SU-DHL-6 (cell line): ENCODE data around the gene ADGRB3.

Experiments used
- H2AFZ ChIP-seq: fragments of 200-600 bp; sonication (generic); 2 replicates; pipeline ENCODE4 v1.6.1; 2014; ENCODE audit warnings: low read depth, mild to moderate bottlenecking, moderate library complexity, mixed read lengths, antibody characterized with exemption, low read length; ENCODE audit not compliant: severe bottlenecking
- H3F3A ChIP-seq: fragments of 200-600 bp; shearing (Covaris generic); 2 replicates; pipeline ENCODE4 v1.6.0; 2016; ENCODE audit warnings: antibody characterized with exemption, mild to moderate bottlenecking; ENCODE audit not compliant: insufficient read depth
- H3K27ac ChIP-seq: fragments of 200-600 bp; sonication (generic); 2 replicates; pipeline ENCODE4 v1.5.1; 2016; ENCODE audit warnings: low read depth, mild to moderate bottlenecking, low read length, moderate library complexity, mixed read lengths
- H3K27me3 ChIP-seq: fragments of 200-600 bp; sonication (generic), shearing (Covaris generic); 2 replicates; pipeline ENCODE4 v1.6.0; 2014; ENCODE audit warnings: mild to moderate bottlenecking, low read length
- H3K36me3 ChIP-seq: fragments of 200-600 bp; sonication (generic); 2 replicates; pipeline ENCODE4 v1.6.1; 2014; ENCODE audit warnings: mild to moderate bottlenecking, low read length, mixed read lengths
- H3K4me2 ChIP-seq: fragments of 300-600, 200-600 bp; shearing (Covaris generic), sonication (generic); 2 replicates; pipeline ENCODE4 v1.6.0; 2014; ENCODE audit warnings: low read length, low read depth, mild to moderate bottlenecking; ENCODE audit not compliant: poor library complexity, severe bottlenecking
- H3K4me3 ChIP-seq: fragments of 200-600 bp; sonication (generic); 2 replicates; pipeline ENCODE4 v1.5.1; 2014; ENCODE audit warnings: antibody characterized with exemption, low read length, mild to moderate bottlenecking, mixed read lengths; ENCODE audit not compliant: insufficient read depth, poor library complexity, severe bottlenecking
- H3K79me2 ChIP-seq: fragments of 200-600 bp; sonication (generic); 2 replicates; pipeline ENCODE4 v1.6.1; 2014; ENCODE audit warnings: mild to moderate bottlenecking, low read length, moderate library complexity; ENCODE audit not compliant: insufficient read depth
- H3K9ac ChIP-seq: fragments of 200-600 bp; sonication (generic); 2 replicates; pipeline ENCODE4 v1.7.0; 2014; ENCODE audit warnings: mild to moderate bottlenecking, low read length
- H3K9me2 ChIP-seq: fragments of 200-600 bp; sonication (generic); replicated peaks from 2 replicates; pipeline ENCODE4 v1.6.1; 2014; ENCODE audit warnings: low read length; ENCODE audit not compliant: insufficient read depth
- H3K9me3 ChIP-seq: fragments of 200-600 bp; sonication (generic); 2 replicates; pipeline ENCODE4 v1.6.1; 2014; ENCODE audit warnings: low read length, mixed read lengths; ENCODE audit not compliant: insufficient read depth
- H4K20me1 ChIP-seq: fragments of 200-600 bp; sonication (generic); 2 replicates; pipeline ENCODE4 v1.6.1; 2014; ENCODE audit warnings: low read depth, mild to moderate bottlenecking, antibody characterized with exemption, low read length, moderate library complexity, mixed read lengths
- EZH2phosphoT487 ChIP-seq: fragments of 200-600 bp; sonication (generic), shearing (Covaris generic); conservative IDR thresholded peaks from 2 replicates; pipeline ENCODE4 v1.6.1; 2018; ENCODE audit warnings: mild to moderate bottlenecking, antibody characterized with exemption, low read length, moderate library complexity, mixed read lengths
- TF ChIP-seq, protein P1 (sequence below): fragments of 200-600 bp; sonication (generic); IDR thresholded peaks from one replicate; pipeline ENCODE4 v1.5.1; 2017; ENCODE audit warnings: antibody characterized with exemption, mild to moderate bottlenecking, low read length, moderate library complexity; ENCODE audit not compliant: insufficient read depth, poor library complexity, severe bottlenecking

The ADGRB3 gene

DNA sequence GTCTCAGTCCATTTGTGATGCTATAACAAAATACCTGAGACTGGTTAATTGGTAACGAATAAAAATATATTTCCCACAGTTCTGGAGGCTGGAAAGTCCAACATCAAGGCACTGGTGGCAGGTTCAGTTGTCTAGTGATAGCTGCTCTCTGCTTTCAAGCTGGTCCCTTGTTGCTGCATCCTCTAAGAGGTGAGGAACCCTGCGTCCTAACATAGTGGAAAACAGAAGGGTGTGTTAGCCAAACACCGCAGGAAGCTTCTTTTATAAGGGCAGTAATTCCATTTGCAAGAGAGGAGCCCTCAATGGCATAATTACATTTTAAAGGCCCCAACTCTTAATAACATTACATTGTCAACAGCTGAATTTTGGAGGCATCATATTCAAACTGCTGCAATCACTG is 372.7 kb downstream of the ADGRB3 start:
- Histone ChIP-seq H3K4me2 (no peak overlapping the region), H3K9ac (no peak overlapping the region)

DNA sequence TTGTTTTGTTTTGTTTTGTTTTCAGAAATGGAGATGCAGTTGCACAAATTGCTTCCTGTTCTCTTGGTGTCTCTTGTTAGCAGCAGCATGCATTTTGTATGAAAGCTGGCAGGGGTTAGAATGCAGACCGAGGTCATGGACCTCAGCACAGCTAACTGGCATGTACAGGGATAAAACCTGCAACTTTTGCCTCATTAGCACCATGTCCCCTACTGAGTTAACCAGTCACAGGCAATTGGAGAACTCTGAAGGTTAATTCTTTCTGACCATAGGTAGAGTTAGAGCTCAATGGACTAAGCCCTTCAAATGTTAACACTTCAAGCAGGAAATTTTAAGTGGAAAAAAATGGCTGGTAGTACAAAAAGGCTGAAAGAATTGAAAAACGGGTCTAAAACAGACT is 377.1 kb downstream of the ADGRB3 start:
- Histone ChIP-seq H3K36me3 (no peaks in the 10 kb centered on the region), H2AFZ (no peak overlapping the region), H3K27me3 (no peaks in the 10 kb centered on the region), H3K9ac (no peak overlapping the region), H3K9me3 (no peaks in the 10 kb centered on the region), H3K4me3 (no peak overlapping the region), H3K79me2 (no peaks in the 10 kb centered on the region), H3K27ac (no peak overlapping the region), H3K4me2 (no peak overlapping the region), H3K9me2 (no peaks in the 10 kb centered on the region), H3F3A (no peaks in the 10 kb centered on the region), H4K20me1 (no peaks in the 10 kb centered on the region)
- no peak for TF ChIP-seq EZH2phosphoT487
- TF ChIP-seq, protein P1, sequence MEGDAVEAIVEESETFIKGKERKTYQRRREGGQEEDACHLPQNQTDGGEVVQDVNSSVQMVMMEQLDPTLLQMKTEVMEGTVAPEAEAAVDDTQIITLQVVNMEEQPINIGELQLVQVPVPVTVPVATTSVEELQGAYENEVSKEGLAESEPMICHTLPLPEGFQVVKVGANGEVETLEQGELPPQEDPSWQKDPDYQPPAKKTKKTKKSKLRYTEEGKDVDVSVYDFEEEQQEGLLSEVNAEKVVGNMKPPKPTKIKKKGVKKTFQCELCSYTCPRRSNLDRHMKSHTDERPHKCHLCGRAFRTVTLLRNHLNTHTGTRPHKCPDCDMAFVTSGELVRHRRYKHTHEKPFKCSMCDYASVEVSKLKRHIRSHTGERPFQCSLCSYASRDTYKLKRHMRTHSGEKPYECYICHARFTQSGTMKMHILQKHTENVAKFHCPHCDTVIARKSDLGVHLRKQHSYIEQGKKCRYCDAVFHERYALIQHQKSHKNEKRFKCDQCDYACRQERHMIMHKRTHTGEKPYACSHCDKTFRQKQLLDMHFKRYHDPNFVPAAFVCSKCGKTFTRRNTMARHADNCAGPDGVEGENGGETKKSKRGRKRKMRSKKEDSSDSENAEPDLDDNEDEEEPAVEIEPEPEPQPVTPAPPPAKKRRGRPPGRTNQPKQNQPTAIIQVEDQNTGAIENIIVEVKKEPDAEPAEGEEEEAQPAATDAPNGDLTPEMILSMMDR = no peak

More for the DNA sequence above, 372.7 kb downstream of the ADGRB3 start:
- H3K9me3 ChIP-seq = no peaks in the 10 kb centered on the region
- no peak overlapping the region for H3K4me3 ChIP-seq
- H3K9me2 ChIP-seq = no peaks in the 10 kb centered on the region
- no peaks in the 10 kb centered on the region for H3K27me3 ChIP-seq
- H3K79me2 ChIP-seq = no peaks in the 10 kb centered on the region
- no peaks in the 10 kb centered on the region for H3F3A ChIP-seq
- H3K36me3 ChIP-seq = no peaks in the 10 kb centered on the region
- no peak overlapping the region for H2AFZ ChIP-seq
- H4K20me1 ChIP-seq = no peaks in the 10 kb centered on the region
- TF ChIP-seq, protein P1 = no peak
- no peak for TF ChIP-seq EZH2phosphoT487
- no peak overlapping the region for H3K27ac ChIP-seq

DNA sequence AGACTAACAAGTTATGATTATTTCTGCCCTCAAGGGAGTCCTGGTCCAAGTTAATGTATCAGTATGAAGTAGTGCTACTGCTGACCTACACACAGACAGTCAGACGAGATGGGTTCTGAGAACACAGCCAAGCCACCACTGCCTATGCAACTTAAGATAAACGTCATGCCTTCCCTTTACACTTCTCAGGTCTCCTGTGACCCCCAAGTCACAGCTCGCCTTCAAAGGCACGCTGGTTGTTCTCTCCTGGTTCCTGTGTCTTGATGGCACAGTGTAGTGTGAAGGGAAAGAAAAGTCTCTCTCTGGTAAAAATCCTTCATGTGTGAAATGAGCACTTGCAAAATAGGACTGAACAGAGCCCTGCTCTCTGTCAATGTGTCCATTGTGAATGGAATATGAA is 377.8 kb downstream of the ADGRB3 start:
- Histone ChIP-seq H4K20me1 (no peaks in the 10 kb centered on the region), H3K79me2 (no peaks in the 10 kb centered on the region), H3F3A (no peaks in the 10 kb centered on the region), H3K27me3 (no peaks in the 10 kb centered on the region), H3K4me2 (no peak overlapping the region), H3K4me3 (no peak overlapping the region), H3K9me3 (no peaks in the 10 kb centered on the region), H2AFZ (no peak overlapping the region), H3K27ac (no peak overlapping the region), H3K9ac (no peak overlapping the region), H3K9me2 (no peaks in the 10 kb centered on the region), H3K36me3 (no peaks in the 10 kb centered on the region)
- TF ChIP-seq EZH2phosphoT487 = no peak
- TF ChIP-seq, protein P1 = no peak
